Activated T-helper 2 cell treated with anti-CD3 and anti-CD28 coated beads, Interferon-gamma antibody, Interleukin-2, Interleukin-4, amounts not matched to agents 10 μg/mL and 5 μg/mL and 100 μg/mL, durations not matched to agents 14 hours and 24 hours and 36 hours (primary cell): ENCODE data around the gene GRM7. TPM values are rescaled to one million over a fixed set of nuclear protein-coding genes. Genes with fewer than 3 reads are reported as not detected.

Experiments used
- DNase-seq: peaks from one replicate; pipeline ENCODE4 v3.0.0; 2021; ENCODE audit warnings: low spot score
- H3K27ac Mint-ChIP-seq: one replicate; pipeline ENCODE4 v1.8.0; 2021; ENCODE audit warnings: mixed read lengths
- H3K27me3 Mint-ChIP-seq: one replicate; pipeline ENCODE4 v1.8.0; 2021; ENCODE audit warnings: low read depth, mixed read lengths
- H3K36me3 Mint-ChIP-seq: one replicate; pipeline ENCODE4 v1.8.0; 2021; ENCODE audit warnings: low read depth, mixed read lengths
- H3K4me1 Mint-ChIP-seq: one replicate; pipeline ENCODE4 v1.8.0; 2021; ENCODE audit warnings: low read depth, mixed read lengths
- H3K4me3 Mint-ChIP-seq: one replicate; pipeline ENCODE4 v1.8.0; 2021; ENCODE audit warnings: low read depth, mild to moderate bottlenecking, moderate library complexity, mixed read lengths
- H3K9me3 Mint-ChIP-seq: one replicate; pipeline ENCODE4 v1.8.0; 2021; ENCODE audit warnings: mixed read lengths
- intact Hi-C: fragments of 100-400 bp; cut with micrococcal nuclease; formaldehyde crosslinking; loops from one replicate; pipeline ENCODE4 v1.15.1; 2023
- total RNA-seq: library from RNA; stranded (reverse); gene quantifications from 2 replicates; pipeline ENCODE4 v1.2.3, GENCODE V29; 2022

GRM7 gene
- total RNA-seq, 1 donor from 2014 or later = not detected

DNA sequence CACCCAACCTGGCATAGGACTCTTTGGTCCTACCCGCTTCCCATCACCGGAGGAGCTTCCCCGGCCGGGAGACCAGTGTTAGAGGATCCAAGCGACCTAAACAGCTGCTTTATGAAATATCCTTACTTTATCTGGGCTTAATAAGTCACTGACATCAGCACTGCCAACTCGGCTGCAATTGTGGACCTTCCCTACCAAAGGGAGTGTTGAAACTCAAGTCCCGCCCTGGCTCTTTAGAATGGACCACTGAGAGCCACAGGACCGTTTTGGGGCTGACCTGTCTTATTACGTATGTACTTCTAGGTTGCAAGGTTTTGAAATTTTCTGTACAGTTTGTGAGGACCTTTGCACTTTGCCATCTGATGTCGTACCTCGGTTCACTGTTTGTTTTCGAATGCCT lies 879.5 kb downstream of the GRM7 start:
- H3K9me3 Mint-ChIP-seq = no peaks in the 10 kb centered on the region

DNA sequence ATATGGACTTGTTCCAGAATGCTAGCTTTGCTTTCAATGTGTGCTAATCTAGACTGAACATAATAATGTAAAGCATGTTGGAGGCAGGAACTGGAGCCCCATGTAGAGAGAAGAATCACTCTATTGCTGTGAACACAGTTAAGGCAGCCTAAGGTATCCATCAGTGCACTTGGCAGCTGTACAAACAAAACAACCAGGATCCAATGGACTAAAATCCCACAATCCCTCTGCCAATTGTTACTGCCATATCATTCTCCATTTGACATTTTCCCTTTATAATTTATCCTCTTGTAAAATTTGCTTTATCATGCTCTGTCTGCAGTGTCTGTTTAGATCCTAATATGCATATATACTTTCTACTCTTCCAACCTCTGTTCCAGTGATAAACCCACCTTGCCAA lies 883.9 kb downstream of the GRM7 start:
- H3K9me3 Mint-ChIP-seq = no peaks in the 10 kb centered on the region
- H3K27me3 Mint-ChIP-seq = no peaks in the 10 kb centered on the region
- H3K4me3 Mint-ChIP-seq = no peak overlapping the region
- intact Hi-C loops = no loop called here
- H3K4me1 Mint-ChIP-seq = no peaks in the 10 kb centered on the region
- H3K27ac Mint-ChIP-seq = no peak overlapping the region
- no peaks in the 10 kb centered on the region for H3K36me3 Mint-ChIP-seq
- no peak for DNase-seq

More for the DNA sequence above, 879.5 kb downstream of the GRM7 start:
- Mint-ChIP-seq H3K4me1 (no peaks in the 10 kb centered on the region), H3K27ac (no peak overlapping the region), H3K36me3 (no peaks in the 10 kb centered on the region), H3K27me3 (no peaks in the 10 kb centered on the region), H3K4me3 (no peak overlapping the region)
- intact Hi-C loops = no loop called here
- no peak for DNase-seq

DNA sequence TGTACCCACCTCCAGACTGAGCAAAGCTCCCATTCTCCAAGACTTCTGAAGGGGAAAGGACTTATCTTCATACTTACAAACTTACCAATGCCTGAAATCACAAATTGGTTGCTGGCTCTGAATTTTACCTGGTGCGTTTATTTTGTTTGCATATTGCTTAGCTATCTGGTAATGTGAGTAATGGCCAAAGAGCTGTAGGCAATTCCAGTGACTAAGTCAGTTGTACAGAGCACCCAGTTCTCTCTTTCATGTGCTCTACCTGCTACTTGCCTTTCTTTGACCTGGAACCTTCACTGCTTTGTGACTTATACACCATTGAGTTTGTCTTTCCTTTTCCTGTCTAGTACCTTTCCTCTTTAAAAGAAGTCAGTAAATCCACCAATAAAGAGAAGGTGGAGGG lies 884.8 kb downstream of the GRM7 start:
- Mint-ChIP-seq H3K9me3 (no peaks in the 10 kb centered on the region), H3K4me3 (no peak overlapping the region), H3K27me3 (no peaks in the 10 kb centered on the region), H3K27ac (no peak overlapping the region), H3K36me3 (no peaks in the 10 kb centered on the region), H3K4me1 (no peaks in the 10 kb centered on the region)
- no peak for DNase-seq
- intact Hi-C loops = no loop called here

DNA sequence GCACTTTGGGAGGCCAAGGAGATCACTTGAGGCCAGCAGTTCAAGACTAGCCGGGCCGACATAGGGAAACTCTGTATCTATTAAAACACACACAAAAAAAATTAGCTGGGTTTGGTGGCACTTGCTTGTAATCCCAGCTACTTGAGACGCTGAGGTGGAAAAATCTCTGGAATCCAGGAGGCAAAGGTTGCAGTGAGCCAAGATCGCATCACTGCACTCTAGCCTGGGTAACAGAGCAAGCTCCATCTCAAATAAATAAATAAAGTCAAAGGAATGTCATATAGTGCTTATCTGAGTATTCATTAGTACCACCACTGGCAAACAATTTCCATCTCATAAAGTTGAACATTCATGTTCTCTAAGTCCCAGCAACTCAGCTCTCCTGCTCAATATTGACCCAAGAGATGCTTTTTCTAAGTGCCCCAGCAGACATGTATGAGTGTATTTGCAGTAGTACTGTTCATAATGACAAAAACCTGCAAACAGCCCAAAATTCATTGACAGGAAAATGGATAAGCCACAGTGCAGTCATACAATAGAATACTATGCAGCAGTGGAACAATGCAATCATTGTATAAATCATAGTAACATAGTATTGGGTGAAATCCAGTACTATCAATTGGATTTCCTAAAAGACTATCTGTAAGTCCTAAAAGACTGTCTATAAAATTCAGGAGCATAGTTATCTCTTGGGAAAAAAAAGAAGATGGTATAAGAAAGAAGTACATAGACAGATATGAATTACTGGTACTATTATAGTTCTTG lies 889.2 kb downstream of the GRM7 start:
- DNase-seq = no peak
- Mint-ChIP-seq H3K27me3 (no peaks in the 10 kb centered on the region), H3K9me3 (no peaks in the 10 kb centered on the region), H3K4me3 (no peak overlapping the region), H3K27ac (no peak overlapping the region), H3K4me1 (no peaks in the 10 kb centered on the region), H3K36me3 (no peaks in the 10 kb centered on the region)
- intact Hi-C loops = no loop called here

DNA sequence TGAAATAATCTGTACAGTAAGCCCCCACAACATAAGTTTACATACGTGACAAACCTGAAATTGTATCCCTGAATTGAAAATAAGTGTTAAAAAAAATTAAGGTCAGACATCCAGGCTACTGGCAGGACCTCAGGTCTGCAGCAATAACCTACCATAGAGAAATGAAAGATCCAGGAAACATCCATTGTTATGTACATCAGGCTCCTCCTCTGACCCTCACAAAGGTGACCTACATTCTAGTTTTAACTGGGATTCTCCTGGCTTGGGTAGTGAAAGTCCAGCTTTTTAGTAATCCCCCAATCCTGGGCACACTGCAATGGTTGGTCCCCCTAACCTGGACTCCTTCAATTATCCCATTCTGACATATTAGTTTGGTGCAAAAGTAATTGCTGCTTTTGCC lies 891.1 kb downstream of the GRM7 start:
- DNase-seq = no peak
- Mint-ChIP-seq H3K4me1 (no peaks in the 10 kb centered on the region), H3K9me3 (no peaks in the 10 kb centered on the region), H3K4me3 (no peak overlapping the region), H3K36me3 (no peaks in the 10 kb centered on the region), H3K27me3 (no peaks in the 10 kb centered on the region), H3K27ac (no peak overlapping the region)
- intact Hi-C loops = no loop called here

DNA sequence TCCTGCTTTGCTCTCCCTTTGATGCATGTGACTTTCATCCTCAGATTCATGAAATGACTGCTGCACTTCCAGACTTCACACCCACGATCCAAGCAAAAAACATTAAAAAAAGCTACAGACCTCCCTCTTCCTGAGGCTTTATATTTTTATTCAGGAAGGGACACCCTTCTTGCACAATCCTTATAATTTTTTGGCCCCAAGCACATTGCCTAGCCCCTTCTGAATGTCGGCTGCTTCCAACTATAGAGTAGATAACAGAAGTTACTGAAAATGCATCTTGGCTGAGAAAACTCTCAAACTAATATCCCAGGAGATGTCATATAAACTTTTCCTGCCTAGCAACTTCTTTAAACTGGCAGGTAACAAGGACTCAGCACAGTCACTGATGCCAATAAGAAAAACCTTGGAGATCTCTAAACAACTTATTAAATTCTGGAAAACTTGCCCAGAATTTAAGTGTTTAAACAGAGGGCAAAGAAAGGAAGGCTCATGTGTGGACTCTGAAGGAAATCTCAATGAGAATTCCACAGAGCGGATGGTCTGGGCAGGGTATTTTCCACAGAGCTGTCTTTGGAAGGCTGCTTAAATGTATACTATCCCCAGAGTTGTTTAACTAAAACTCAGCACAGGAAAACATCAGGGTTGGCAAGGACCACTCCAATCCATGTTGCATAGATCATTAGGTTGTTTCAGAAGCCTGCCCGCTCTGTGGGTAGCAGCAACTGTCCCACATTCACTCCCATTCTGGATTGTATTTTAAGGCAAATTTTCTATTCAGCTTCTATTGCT lies 893.9 kb downstream of the GRM7 start:
- H3K27ac Mint-ChIP-seq = no peak overlapping the region
- no peaks in the 10 kb centered on the region for H3K9me3 Mint-ChIP-seq
- intact Hi-C loops = no loop called here
- H3K36me3 Mint-ChIP-seq = no peaks in the 10 kb centered on the region
- no peaks in the 10 kb centered on the region for H3K4me1 Mint-ChIP-seq
- no peak overlapping the region for H3K4me3 Mint-ChIP-seq
- no peak for DNase-seq
- H3K27me3 Mint-ChIP-seq = no peaks in the 10 kb centered on the region

DNA sequence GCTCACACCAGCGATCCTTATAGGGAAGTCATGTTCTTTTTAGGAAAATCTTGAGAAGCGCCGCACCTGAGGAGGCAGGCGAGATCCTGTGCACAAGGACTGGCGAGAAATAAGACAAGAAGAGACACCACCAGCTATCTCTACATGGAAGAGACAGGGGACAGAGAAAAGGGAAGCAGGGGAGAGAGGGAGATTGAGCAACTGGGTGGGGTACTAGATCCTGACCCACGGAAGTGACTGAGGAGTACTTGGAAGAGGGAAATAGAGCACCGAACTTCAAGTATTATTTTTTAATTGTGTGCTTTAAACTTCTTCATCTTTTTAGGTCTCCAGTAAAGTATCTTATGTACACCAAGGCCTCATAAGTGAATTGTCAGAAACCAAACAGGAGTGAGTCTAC lies 898.7 kb downstream of the GRM7 start:
- H3K27ac Mint-ChIP-seq = no peak overlapping the region

DNA sequence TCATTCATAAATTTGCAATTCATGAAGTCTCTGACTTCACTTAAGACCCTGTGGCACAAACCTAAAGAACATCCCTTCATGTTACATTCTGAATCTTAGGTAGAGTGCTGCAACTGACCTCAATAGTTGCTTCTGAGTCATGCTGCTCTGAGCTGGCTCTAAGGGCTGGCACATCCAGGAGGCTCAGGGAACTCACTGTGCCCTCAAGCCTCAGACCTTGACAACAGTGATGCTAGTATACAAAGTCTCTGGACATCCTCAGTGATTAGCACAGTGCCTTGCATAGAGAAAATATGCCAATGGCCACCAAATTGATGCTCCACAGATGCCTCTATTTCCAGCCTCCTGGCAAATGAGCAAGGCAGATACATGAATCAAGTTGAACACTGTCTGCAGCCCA lies 899.8 kb downstream of the GRM7 start:
- Mint-ChIP-seq H3K9me3 (peaks cover 4% of the 10 kb centered on the region), H3K4me3 (no peak overlapping the region), H3K27me3 (no peaks in the 10 kb centered on the region), H3K36me3 (no peaks in the 10 kb centered on the region), H3K4me1 (no peaks in the 10 kb centered on the region), H3K27ac (no peak overlapping the region)
- DNase-seq = no peak
- intact Hi-C loops = no loop called here

More for the DNA sequence above, 898.7 kb downstream of the GRM7 start:
- Mint-ChIP-seq H3K4me1 (no peaks in the 10 kb centered on the region), H3K4me3 (no peak overlapping the region), H3K27me3 (no peaks in the 10 kb centered on the region), H3K9me3 (peaks cover 4% of the 10 kb centered on the region), H3K36me3 (no peaks in the 10 kb centered on the region)
- DNase-seq = no peak
- intact Hi-C loops = no loop called here

DNA sequence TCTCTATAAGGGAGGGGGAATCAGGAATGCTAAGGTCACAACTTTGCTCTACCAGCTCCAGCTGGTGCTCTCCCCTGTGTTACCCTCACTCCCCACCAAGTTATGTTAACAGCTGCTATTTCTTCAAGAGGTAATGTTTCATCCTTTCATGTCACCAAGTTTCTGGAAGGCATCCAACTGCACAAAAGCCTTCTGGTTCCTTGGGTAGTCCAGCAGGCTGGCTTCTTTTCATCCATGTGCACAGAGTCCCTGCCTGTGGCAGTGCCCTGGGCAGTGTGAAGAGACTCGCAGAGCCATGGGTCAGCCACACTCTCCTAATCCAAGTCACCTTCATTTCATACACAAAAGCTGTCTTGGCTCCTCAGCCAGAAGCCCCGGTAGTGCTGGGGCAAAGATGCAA lies 903.2 kb downstream of the GRM7 start:
- H3K27ac Mint-ChIP-seq = no peak overlapping the region
- intact Hi-C loops = no loop called here
- H3K27me3 Mint-ChIP-seq = no peaks in the 10 kb centered on the region
- DNase-seq = no peak
- H3K4me1 Mint-ChIP-seq = no peaks in the 10 kb centered on the region
- H3K4me3 Mint-ChIP-seq = no peak overlapping the region
- no peaks in the 10 kb centered on the region for H3K36me3 Mint-ChIP-seq
- H3K9me3 Mint-ChIP-seq = peaks cover 10% of the 10 kb centered on the region

DNA sequence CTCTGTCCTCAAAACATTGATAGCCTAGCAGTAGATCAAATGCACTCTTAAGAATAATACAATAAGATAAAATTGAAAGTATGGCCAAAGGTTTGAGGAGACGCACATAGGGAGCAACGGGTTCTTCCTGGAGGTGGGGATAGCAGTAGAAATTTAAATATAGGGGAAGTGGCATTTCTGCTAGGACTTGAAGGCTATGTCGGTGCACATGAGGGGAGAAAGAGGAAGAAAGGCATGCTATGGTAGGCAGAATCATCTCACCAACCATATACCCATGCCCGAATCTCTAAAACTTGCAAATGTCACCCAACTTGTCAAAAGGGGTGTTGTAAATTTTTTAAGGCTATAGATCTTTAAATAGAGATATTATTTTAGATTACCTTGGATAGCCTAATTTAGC lies 905.6 kb downstream of the GRM7 start:
- intact Hi-C loops = no loop called here
- no peaks in the 10 kb centered on the region for H3K27me3 Mint-ChIP-seq
- no peaks in the 10 kb centered on the region for H3K36me3 Mint-ChIP-seq
- no peaks in the 10 kb centered on the region for H3K4me1 Mint-ChIP-seq
- no peak overlapping the region for H3K4me3 Mint-ChIP-seq
- no peak for DNase-seq
- peaks cover 10% of the 10 kb centered on the region for H3K9me3 Mint-ChIP-seq
- H3K27ac Mint-ChIP-seq = no peak overlapping the region

DNA sequence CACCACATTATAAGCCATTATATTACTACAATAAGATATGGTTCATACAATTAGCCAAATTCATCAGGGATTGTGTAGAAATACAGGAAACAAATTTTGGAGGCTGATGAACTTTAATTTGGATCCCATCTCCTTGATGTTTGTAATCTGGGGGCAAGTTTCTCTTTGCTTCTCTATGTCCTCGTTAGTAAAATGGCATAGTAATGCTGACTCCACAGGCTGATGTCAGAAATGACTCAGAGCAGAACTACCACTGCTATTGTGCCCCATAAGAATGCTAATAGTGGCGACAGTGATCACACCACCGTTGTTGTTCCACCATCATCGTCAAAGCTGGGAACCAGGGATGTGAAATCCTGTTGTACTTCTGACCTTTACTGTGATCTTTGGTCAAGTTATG lies 918.4 kb downstream of the GRM7 start:
- no peaks in the 10 kb centered on the region for H3K27me3 Mint-ChIP-seq
- no peaks in the 10 kb centered on the region for H3K4me1 Mint-ChIP-seq
- no peaks in the 10 kb centered on the region for H3K36me3 Mint-ChIP-seq
- no peak overlapping the region for H3K27ac Mint-ChIP-seq
- H3K4me3 Mint-ChIP-seq = no peak overlapping the region
- DNase-seq = no peak
- intact Hi-C loops = no loop called here
- no peaks in the 10 kb centered on the region for H3K9me3 Mint-ChIP-seq

DNA sequence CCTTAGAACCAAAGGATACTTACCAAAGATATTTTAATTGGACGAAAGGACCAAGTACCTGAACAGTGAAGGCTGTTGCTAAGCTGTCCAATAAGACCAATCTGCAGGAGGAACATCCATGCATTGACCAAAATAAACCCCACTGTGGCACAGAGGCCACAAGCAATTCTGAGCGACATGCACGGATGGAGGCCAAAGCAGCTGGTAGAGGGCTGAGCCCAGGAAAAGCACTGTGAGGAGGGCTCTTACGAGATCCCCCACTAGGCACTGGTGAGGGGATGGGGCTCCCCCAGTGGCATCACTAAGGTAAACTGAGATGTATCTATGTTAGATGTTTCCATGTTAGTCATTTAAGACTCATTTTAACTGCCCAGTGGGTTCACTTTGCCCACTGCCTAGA lies 920.5 kb downstream of the GRM7 start:
- DNase-seq = no peak
- Mint-ChIP-seq H3K9me3 (no peaks in the 10 kb centered on the region), H3K36me3 (no peaks in the 10 kb centered on the region), H3K27ac (no peak overlapping the region), H3K4me3 (no peak overlapping the region), H3K4me1 (no peaks in the 10 kb centered on the region), H3K27me3 (no peaks in the 10 kb centered on the region)
- intact Hi-C loops = no loop called here
